NOMO-1 (cell line): ENCODE measurements around the gene UBQLN3.

ENCODE experiments used
- DNase-seq, 2 experiments: peaks; one replicate each; lab custom pipeline; 2025; ENCODE audit not compliant: unreplicated experiment in 2 of 2; lab: John Stamatoyannopoulos, UW

UBQLN3 gene

GRCh38 chr11:5507177-5507932, 2.4 kb downstream of the UBQLN3 start:
- no peak for DNase-seq

- no peak for DNase-seq
Observed at GRCh38 chr11:5505363-5506048, 4.3 kb downstream of the UBQLN3 start.

- no peak for DNase-seq
Observed at GRCh38 chr11:5504403-5504921, 5.3 kb downstream of the UBQLN3 start.

GRCh38 chr11:5500393-5500801, 9.4 kb downstream of the UBQLN3 start:
- DNase-seq, result no peak

GRCh38 chr11:5499671-5500070, 10.1 kb downstream of the UBQLN3 start:
- no peak for DNase-seq

- no peak for DNase-seq
Observed at GRCh38 chr11:5489576-5490357, 20.0 kb downstream of the UBQLN3 start.

GRCh38 chr11:5488798-5489399, 20.9 kb downstream of the UBQLN3 start:
- DNase-seq, result no peak

- no peak for DNase-seq
Observed at GRCh38 chr11:5488385-5488784, 21.4 kb downstream of the UBQLN3 start, which contains the start of gene OR52D1. Gene OR52D1 (plus strand): TSS chr11:5488685. CDS start chr11:5488707, 22 bp downstream.

- no peak for DNase-seq
Observed at GRCh38 chr11:5486421-5486820, 23.3 kb downstream of the UBQLN3 start.

GRCh38 chr11:5486003-5486402, 23.8 kb downstream of the UBQLN3 start:
- no peak for DNase-seq

GRCh38 chr11:5476186-5476819, 33.5 kb downstream of the UBQLN3 start:
- DNase-seq, result peak in 1 of 2 experiments; percentile 37

GRCh38 chr11:5473921-5474320, 35.8 kb downstream of the UBQLN3 start:
- no peak for DNase-seq

GRCh38 chr11:5467527-5467926, 42.2 kb downstream of the UBQLN3 start:
- no peak for DNase-seq

- no peak for DNase-seq
Observed at GRCh38 chr11:5460983-5461621, 48.7 kb downstream of the UBQLN3 start.
